ENCODE measurements around the gene USP15.

Gene USP15

GRCh38 chr12:62259993-62260732 is at the start of gene USP15:
Gene USP15, plus strand, starts transcription at chr12:62260404. Its CDS starts 11 bp downstream, at chr12:62260415.
- DNase-seq (ENCODE audit: low read depth) = peak; percentile 93
- peak; percentile 70 for TF ChIP-seq CTCF (conservative IDR thresholded peaks at IDR 0.05; ENCODE audit: low read depth, low read length)
- H3K4me3 ChIP-seq (ENCODE audit: low read length) = peak within 1 kb of the TSS; percentile 72

GRCh38 chr12:62210422-62210821 is 49.8 kb upstream of the USP15 start:
- no peak overlapping the region for H3K4me3 ChIP-seq (ENCODE audit: low read length)
- DNase-seq (ENCODE audit: low read depth) = no peak
- peak; percentile 93 for TF ChIP-seq CTCF (conservative IDR thresholded peaks at IDR 0.05; ENCODE audit: low read depth, low read length)

GRCh38 chr12:62211510-62211909 is 48.7 kb upstream of the USP15 start:
- TF ChIP-seq CTCF (conservative IDR thresholded peaks at IDR 0.05; ENCODE audit: low read depth, low read length) = no peak
- H3K4me3 ChIP-seq (ENCODE audit: low read length) = no peak overlapping the region
- DNase-seq (ENCODE audit: low read depth) = no peak

GRCh38 chr12:62214846-62215245 is 45.4 kb upstream of the USP15 start:
- no peak overlapping the region for H3K4me3 ChIP-seq (ENCODE audit: low read length)
- no peak for DNase-seq (ENCODE audit: low read depth)
- no peak for TF ChIP-seq CTCF (conservative IDR thresholded peaks at IDR 0.05; ENCODE audit: low read depth, low read length)

GRCh38 chr12:62215506-62215905 is 44.7 kb upstream of the USP15 start:
- H3K4me3 ChIP-seq (ENCODE audit: low read length) = no peak overlapping the region
- TF ChIP-seq CTCF (conservative IDR thresholded peaks at IDR 0.05; ENCODE audit: low read depth, low read length) = no peak
- no peak for DNase-seq (ENCODE audit: low read depth)

GRCh38 chr12:62217466-62218194 is 42.6 kb upstream of the USP15 start:
- no peak overlapping the region for H3K4me3 ChIP-seq (ENCODE audit: low read length)
- DNase-seq (ENCODE audit: low read depth) = no peak

More at GRCh38 chr12:62217466-62218194, 42.6 kb upstream of the USP15 start:
- TF ChIP-seq CTCF (conservative IDR thresholded peaks at IDR 0.05; ENCODE audit: low read depth, low read length) = no peak

Measured in retinal pigment epithelial cell (primary cell).